Kidney (tissue), 14 donors: ENCODE results near the gene CSF2. TPM values are rescaled to one million over a fixed set of nuclear protein-coding genes. Genes with fewer than 3 reads are reported as not detected.
A peak's percentile ranks its signal among the peaks of the same experiment; 100 is the strongest.

Experiments used
- DNase-seq, 5 donors: peaks; one replicate each; pipeline ENCODE4 v3.0.0-alpha.2; 2013 to 2020
- FAIRE-seq: peaks from 2 replicates; lab custom pipeline; 2012; peaks lifted over from hg19 to GRCh38; lab: Jason Lieb, UNC
- H3K27ac ChIP-seq, 2 donors: one replicate each; pipeline ENCODE4 v1.7.0; 2013; ENCODE audit warnings: low read depth in 2 of 2, low read length in 2 of 2, inconsistent platforms in 1 of 2
- H3K27me3 ChIP-seq: one replicate; pipeline ENCODE4 v1.7.1; 2013; ENCODE audit warnings: low read length, inconsistent platforms; ENCODE audit not compliant: control insufficient read depth, insufficient read depth
- H3K36me3 ChIP-seq, 3 donors: one replicate each; pipeline versions ENCODE4 v1.7.0 to v1.7.1; 2013; ENCODE audit warnings: low read length in 3 of 3, control low read depth in 1 of 3, inconsistent platforms in 1 of 3; ENCODE audit not compliant: insufficient read depth in 3 of 3, control insufficient read depth in 2 of 3
- H3K4me1 ChIP-seq, 3 donors: one replicate each; pipeline versions ENCODE4 v1.7.0 to v1.7.1; 2013; ENCODE audit warnings: low read length in 3 of 3, inconsistent platforms in 1 of 3, low read depth in 1 of 3; ENCODE audit not compliant: control insufficient read depth in 2 of 3, insufficient read depth in 2 of 3
- H3K4me3 ChIP-seq, 3 donors: one replicate each; pipeline versions ENCODE4 v1.7.0 to v1.8.1; 2013; ENCODE audit warnings: low read length in 3 of 3, control low read depth in 1 of 3, inconsistent platforms in 1 of 3
- H3K9ac ChIP-seq, 3 donors: one replicate each; pipeline versions ENCODE4 v1.7.0 to v1.7.1; 2013; ENCODE audit warnings: low read length in 3 of 3, control low read depth in 1 of 3, inconsistent platforms in 1 of 3
- H3K9me3 ChIP-seq, 3 donors: one replicate each; pipeline versions ENCODE4 v1.7.0 to v1.7.1; 2013; ENCODE audit warnings: low read length in 3 of 3, control low read depth in 1 of 3, inconsistent platforms in 1 of 3; ENCODE audit not compliant: control insufficient read depth in 2 of 3, insufficient read depth in 1 of 3
- CTCF ChIP-seq: IDR thresholded peaks from 3 replicates; pipeline ENCODE4 v1.5.1; 2012; ENCODE audit warnings: mild to moderate bottlenecking, moderate library complexity, borderline replicate concordance; ENCODE audit not compliant: insufficient read depth; ENCODE audit errors: extremely low read depth
- intact Hi-C: fragments of 100-400 bp; cut with DNase I; formaldehyde crosslinking; loops from one replicate; pipeline ENCODE4 v1.11.1; 2022
- polyA plus RNA-seq: library from polyadenylated mRNA; stranded (reverse); fragments of 350-450 nt; fragmentation: Illumina TruSeq; extraction: RNeasy Lipid Tissue Mini Kit (QIAGEN cat#74804); gene quantifications from one replicate; pipeline ENCODE4 v1.2.3, GENCODE V29; 2014; ENCODE audit warnings: low read depth, low replicate concordance; ENCODE audit not compliant: insufficient read depth
- total RNA-seq: library from RNA; stranded (reverse); fragmentation: NEBNext Ultra II Directional; extraction: Animal tissue kit (Norgen Biotek cat#: 25700); gene quantifications from one replicate; pipeline ENCODE4 v1.2.1, GENCODE V29; 2021
- donor health status: control.
- donor health status: control.
- donor health status: control.
- donor health status: control.
- donor health status: control.
- donor health status: DM: yes; HTN: yes; CAD: no.
- donor health status: Normal renal cell carcinoma (clear cell type).

CSF2 gene
- total and polyA plus RNA-seq, 2 donors from 2014 or later: not detected

GRCh38 chr5:132101385-132101880, 27.8 kb downstream of the CSF2 start:
- H3K36me3 ChIP-seq: no peaks in the 10 kb centered on the region
- FAIRE-seq (no peak), DNase-seq (peak in 1 of 5 donors; percentile 2)
- H3K4me3 ChIP-seq: no peak overlapping the region
- H3K9ac ChIP-seq: no peak overlapping the region
- no peak for TF ChIP-seq CTCF
- peaks cover 0 to 3% (median 0%) of the 10 kb centered on the region in 3 donors for H3K4me1 ChIP-seq
- H3K27ac ChIP-seq: no peak overlapping the region
- H3K27me3 ChIP-seq: no peaks in the 10 kb centered on the region
- no peaks in the 10 kb centered on the region for H3K9me3 ChIP-seq
- intact Hi-C loops: no loop called here

GRCh38 chr5:132102101-132102701, 28.6 kb downstream of the CSF2 start:
- Histone ChIP-seq H3K4me1 (peaks cover 0 to 3% (median 0%) of the 10 kb centered on the region in 3 donors), H3K36me3 (no peaks in the 10 kb centered on the region), H3K27me3 (no peaks in the 10 kb centered on the region), H3K4me3 (no peak overlapping the region), H3K9ac (no peak overlapping the region), H3K27ac (no peak overlapping the region), H3K9me3 (no peaks in the 10 kb centered on the region)
- TF ChIP-seq CTCF: no peak
- intact Hi-C loops: no loop called here
- FAIRE-seq: no peak
- DNase-seq: no peak

- no peak overlapping the region for H3K27ac ChIP-seq
- FAIRE-seq: no peak
- no peak for TF ChIP-seq CTCF
- no peak overlapping the region for H3K4me3 ChIP-seq
- H3K9me3 ChIP-seq: no peaks in the 10 kb centered on the region
- H3K4me1 ChIP-seq: peaks cover 0 to 3% (median 0%) of the 10 kb centered on the region in 3 donors
- intact Hi-C loops: no loop called here
- H3K27me3 ChIP-seq: no peaks in the 10 kb centered on the region
- no peaks in the 10 kb centered on the region for H3K36me3 ChIP-seq
- no peak for DNase-seq
- H3K9ac ChIP-seq: no peak overlapping the region
These were observed 29.3 kb downstream of the CSF2 start for GRCh38 chr5:132102944-132103331.
